GM18907 (cell line): ENCODE measurements around the gene C1QTNF8.

Experiments used
- ATAC-seq: cut with Tn5 transposase; IDR thresholded peaks from one replicate; pipeline ENCODE4 v1.9.1; 2021; ENCODE audit warnings: mild to moderate bottlenecking, moderate library complexity; ENCODE audit not compliant: unreplicated experiment

C1QTNF8 gene

DNA sequence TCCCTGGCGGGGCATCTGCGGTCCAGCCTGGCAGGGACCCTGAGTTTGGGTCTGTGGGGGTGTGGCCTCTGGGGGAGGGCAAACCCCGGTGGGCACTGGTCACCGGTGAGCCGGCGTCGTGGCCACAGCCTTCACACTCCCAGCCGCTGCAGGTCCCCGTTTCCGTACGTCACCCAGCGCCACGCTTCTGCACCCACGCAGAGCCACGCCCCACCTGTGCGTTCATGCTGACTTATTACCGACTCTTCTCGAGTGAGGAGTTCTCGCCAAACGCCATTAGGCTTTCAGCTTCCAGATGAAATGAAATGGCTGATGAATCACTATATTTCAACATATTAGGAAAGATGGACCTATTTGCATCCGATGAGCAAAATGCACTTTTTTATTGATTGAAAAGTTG, 32.3 kb downstream of the C1QTNF8 start:
- ATAC-seq, result no peak

DNA sequence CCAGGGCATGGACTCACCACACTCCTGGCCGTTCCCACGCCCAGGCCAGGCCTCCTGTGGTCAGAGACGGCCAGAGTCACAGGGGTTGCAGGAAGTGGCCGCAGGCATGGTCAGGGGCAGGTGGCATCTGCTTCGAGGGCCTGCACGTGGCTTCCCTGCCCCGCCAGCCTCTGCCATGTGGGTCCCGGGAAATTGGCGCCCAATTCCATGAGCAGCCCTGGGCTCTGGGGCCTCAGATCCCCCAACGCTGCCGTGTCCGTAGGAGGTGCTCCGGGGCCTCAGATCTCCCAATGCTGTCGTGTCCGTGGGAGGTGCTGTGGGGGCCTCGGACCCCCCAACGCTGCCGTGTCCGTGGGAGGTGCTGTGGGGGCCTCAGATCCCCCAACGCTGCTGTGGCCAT, 33.1 kb downstream of the C1QTNF8 start:
- no peak for ATAC-seq

DNA sequence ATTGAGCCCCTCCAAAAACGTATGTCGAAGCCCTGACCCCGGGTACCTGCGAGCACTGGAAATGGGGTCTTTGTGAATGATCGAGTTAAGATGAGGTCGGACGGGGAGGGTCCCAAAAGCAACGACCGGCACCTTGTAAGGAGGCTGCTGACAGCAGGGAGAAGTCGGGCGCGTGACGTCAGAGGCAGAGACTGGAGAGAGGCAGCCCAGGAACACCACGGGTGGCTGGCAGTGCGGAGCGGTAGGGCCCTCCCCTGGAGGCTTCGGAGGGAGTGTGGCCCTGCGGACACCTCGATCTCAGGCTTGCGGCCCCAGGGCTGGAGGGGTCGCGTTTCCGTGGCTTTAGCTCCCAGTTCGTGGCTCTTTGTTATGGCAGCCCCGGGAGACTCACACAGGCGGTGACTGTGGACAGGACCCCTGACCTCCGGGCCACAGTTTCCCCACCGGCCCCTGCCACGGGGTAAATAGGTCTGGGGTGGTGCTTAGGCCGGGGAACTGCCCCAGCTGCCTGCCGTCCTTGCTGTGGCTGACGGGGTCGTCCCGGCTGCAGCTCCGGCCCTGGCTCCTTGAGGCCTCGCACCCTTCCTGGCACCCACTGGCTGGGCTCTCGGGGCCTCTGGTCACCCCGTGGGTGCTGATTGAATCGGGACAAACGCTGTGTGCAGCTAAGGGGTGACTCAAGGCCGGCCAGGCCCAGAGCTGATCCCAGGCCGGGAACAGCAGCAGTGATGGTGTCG, 34.1 kb downstream of the C1QTNF8 start:
- ATAC-seq, result no peak

- ATAC-seq, result no peak
Measured at GRCh38 chr16:1060416-1061340, 35.4 kb downstream of the C1QTNF8 start.

- no peak for ATAC-seq
Measured at GRCh38 chr16:1059310-1059709, 36.7 kb downstream of the C1QTNF8 start.

DNA sequence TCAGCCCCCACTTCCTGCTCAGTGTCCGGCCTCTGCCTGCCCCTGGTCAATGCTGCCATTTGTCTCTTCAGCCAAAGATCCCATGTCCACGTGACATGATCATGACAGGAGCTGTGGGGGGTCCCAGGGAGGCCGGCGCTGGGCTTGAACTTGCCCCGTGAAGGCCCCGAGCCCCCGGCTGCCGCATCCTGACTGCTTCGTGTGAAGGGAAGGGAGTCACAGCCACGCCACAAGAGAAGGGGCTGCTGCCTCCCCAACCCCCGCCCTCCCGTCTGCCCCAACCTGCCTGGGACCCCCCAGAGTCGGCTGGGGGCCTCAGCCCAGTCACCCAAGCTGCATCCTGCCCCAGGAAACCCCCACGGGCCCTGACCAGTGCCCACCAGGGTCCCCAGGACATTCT, 37.8 kb downstream of the C1QTNF8 start:
- ATAC-seq, result no peak

GRCh38 chr16:1057252-1057932, 38.7 kb downstream of the C1QTNF8 start:
- ATAC-seq, result no peak

- no peak for ATAC-seq
Measured at GRCh38 chr16:1056196-1056595, 39.8 kb downstream of the C1QTNF8 start.

GRCh38 chr16:1055557-1055924, 40.5 kb downstream of the C1QTNF8 start:
- ATAC-seq, result no peak

DNA sequence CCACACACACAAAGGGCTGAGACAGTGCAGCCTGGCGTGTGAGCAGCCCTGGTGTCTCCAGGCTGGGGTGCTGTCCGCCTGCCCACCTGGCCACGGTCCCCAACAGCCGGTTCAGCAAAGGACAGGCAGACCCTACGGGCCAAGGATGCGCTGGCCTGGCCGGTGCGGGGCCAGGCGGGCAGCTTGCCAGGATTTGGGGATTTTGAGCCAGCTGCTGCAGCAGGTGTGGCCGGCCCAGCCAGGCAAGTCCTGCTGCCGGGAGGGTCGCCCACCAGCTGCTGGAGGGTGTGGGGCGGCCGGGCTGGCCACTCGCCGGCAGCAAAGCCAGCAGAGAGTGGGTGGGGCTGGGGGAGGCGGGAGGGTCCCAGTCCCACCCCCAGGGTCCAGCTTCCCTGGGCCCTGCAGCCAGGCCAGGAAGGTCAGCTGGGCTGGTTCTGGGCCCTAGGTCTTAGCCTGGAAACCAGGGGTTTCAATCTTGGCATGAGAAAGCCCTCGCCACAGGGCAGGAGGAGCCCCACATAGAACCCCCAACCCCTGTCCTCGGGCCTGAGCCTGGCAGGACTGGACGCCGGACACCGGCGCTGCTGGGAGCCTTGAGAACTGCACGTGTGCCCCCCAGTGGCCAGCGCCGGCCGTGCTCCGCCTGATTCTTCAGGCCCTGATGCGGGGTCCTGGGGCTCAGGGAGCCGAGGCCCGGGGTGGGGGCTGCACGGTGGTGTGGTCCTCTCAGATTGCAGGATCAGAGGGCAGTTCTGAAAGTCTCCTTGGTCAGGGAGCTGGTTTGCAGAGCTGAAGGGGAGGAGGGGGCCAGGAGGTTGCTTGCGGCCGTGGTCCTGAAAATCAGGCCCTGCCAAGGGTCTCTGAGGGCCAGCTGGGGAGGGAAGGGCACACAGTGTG, 41.1 kb downstream of the C1QTNF8 start:
- ATAC-seq, result no peak

DNA sequence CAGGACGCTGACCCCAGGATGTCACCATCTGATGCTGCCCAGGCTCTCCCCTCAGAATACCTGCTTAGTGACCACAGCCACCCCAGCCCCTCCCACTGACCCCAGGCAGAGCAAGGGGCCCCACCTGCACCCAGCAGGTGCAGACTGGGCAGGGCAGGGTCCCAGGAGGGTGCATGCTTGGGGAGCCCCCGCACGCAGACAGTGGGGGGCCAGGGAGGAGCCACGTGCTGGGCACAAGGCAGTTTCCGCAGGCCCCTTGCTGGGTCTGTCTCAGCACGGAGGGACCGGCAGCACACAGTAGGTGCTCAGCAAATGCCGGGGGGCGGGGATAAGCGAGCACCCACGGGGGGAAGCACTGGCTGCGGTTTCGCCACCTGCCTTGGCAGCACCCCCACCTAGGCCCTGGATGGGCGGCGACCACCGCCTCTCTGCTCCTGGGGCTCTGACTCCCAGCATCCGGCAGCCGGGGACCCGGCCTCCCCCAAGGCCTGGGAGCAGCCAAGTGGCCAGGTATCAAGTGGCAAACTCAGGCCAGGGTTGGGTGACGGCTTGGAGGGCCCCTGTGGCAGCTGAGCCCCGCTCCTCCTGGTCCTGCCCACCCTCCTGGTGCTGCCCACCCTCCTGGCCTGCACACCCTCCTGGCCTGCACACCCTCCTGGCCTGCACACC, 42.2 kb downstream of the C1QTNF8 start:
- ATAC-seq, result no peak

DNA sequence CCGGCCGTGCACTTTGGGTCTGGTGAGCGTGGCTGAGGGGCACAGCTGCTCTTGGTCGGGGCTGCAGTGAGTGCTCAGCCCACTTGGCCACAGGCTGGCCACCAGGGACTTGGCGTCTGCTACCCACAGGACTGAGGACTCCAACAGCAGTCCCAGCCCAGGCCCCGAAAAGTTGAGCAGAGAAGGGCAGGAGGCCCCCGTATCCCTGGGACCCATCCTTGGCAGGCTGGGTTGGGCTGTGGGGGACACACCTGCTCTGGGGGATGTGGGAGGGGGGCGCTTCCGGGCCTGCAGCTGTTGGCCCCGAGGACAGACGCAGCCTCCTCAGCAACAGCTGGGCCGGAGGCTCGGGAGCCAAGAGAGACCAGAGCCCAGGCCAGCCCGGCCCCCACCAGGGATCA, 42.9 kb downstream of the C1QTNF8 start:
- no peak for ATAC-seq

- ATAC-seq, result no peak
Measured at GRCh38 chr16:1052721-1053120, 43.3 kb downstream of the C1QTNF8 start.

GRCh38 chr16:1051446-1051845, 44.6 kb downstream of the C1QTNF8 start:
- no peak for ATAC-seq

- no peak for ATAC-seq
Measured at GRCh38 chr16:1050921-1051320, 45.1 kb downstream of the C1QTNF8 start.

GRCh38 chr16:1050516-1050915, 45.5 kb downstream of the C1QTNF8 start:
- no peak for ATAC-seq

- ATAC-seq, result no peak
Measured at GRCh38 chr16:1049976-1050247, 46.1 kb downstream of the C1QTNF8 start.

DNA sequence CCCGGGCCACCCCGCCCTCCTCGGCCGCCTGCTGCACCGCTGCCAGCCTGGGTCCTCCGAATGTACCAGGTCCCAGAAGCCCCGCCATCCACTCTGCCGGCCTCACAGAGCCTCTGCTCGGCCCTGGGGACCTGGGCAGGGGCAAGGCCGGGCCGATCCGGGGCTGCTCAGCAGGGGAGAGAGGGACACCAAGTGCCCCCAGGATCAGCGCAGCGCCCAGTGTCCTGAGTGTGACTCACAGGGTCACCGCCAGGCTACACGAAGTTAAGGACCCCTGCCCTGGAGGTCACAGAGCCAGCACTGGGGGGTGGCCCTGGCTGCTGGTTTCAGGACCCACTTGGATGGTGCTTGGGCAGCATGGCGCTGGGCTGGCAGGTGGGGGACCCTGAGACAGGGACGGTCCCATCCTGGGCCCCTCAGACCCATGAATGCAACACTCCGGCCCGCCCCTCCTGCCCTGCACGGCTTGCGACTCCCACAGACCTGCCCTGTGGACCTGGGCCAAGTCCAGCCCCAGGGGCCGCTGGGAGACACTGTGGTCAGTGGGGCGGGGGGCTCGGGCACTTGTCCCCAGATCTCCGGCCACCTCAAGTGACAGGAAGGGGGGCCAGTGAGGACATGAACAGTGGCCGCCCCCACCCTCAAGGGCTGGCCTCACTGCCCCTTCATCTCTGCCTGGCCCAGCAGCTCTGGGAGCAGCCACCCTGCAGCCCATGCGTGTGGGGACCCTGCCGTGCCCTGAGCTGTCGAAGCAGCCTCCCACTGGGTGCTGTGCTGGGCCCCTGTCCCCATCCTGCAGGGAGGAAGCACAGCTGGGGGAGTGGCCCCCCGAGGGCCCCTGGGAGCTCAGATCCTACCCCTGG, 46.7 kb downstream of the C1QTNF8 start:
- ATAC-seq, result no peak

DNA sequence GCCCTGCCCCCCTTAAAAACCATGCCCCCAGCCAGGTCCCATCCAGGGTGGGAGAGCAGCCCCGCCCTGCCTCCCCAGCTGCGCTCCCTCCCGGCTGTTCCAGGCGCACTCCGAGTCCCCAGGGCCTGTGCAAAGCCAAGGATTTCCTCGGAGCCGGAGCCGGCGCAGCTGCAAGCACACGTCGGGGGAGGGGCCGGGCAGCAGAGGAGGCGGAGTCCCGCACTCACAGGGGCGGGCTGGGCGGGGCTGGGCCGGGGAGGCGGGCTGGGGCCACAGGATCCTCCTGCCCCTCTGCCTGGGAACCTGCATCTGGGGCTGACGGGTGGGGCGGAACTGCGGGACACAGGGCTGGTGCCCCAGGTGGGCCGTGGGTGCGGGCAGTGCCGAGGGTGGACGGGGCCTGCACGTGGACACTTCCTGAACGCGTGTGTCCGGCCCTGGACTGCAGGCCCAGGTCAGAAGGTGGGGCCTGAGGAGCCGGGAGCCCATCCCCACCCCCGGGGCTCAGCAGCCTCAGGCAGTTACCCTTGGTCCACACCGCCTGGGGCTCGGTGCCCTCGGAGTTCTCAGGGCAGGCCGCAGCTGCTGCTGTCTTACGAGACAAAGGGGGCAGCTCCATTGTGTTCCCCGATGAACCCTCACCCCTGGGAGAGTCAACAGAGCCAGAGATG, 47.5 kb downstream of the C1QTNF8 start:
- ATAC-seq, result no peak
